ENCODE measurements around the gene EFEMP2.

DNA sequence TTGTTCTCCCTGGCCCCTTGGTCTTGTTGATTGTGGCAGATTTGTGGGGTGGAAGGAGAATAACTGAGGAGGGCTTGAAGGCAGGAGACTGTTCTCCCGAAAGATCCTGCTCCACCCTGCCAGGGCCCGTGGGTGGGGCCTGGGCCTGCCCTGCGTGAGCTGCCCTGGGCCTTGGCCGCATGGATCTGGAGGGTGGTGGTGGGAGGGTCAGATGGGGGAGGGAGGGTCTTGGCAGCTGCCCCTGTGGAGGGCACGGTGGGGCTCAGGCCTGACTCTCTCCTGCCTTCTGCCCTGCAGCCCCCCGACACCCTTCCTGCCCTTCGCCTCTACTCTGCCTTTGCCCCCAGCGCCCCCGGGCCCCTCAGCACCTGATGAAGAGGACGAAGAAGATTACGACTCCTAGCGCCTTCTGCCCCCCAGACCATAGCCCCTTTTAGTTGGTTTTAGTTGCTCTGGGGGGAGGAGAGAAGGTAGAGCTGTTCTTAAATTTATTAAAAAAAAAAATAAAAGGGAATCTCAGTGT is 48.5 kb upstream of the EFEMP2 start:
- TF ChIP-seq EZH2 (IDR thresholded peaks at IDR 0.05; ENCODE audit: borderline replicate concordance, insufficient read depth, low read depth, low read length, poor library complexity, severe bottlenecking) = no peak
- TF ChIP-seq, protein P1, sequence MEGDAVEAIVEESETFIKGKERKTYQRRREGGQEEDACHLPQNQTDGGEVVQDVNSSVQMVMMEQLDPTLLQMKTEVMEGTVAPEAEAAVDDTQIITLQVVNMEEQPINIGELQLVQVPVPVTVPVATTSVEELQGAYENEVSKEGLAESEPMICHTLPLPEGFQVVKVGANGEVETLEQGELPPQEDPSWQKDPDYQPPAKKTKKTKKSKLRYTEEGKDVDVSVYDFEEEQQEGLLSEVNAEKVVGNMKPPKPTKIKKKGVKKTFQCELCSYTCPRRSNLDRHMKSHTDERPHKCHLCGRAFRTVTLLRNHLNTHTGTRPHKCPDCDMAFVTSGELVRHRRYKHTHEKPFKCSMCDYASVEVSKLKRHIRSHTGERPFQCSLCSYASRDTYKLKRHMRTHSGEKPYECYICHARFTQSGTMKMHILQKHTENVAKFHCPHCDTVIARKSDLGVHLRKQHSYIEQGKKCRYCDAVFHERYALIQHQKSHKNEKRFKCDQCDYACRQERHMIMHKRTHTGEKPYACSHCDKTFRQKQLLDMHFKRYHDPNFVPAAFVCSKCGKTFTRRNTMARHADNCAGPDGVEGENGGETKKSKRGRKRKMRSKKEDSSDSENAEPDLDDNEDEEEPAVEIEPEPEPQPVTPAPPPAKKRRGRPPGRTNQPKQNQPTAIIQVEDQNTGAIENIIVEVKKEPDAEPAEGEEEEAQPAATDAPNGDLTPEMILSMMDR (IDR thresholded peaks at IDR 0.05) = no peak

Data from B cell (primary cell).